Kasumi-1 (cell line): ENCODE measurements around the gene PFKFB3.
"Not testable (repeated sequence)": the region's sequence is repeated elsewhere in the genome, so short reads cannot be mapped to it uniquely, and the experiment has no call there.

Source experiments
- DNase-seq, 2 experiments: peaks; one replicate each; lab custom pipeline; 2025; lab: John Stamatoyannopoulos, UW

PFKFB3 gene

GRCh38 chr10:6236349-6237198 lies 33.8 kb downstream of the PFKFB3 start:
- no peak for DNase-seq

- no peak for DNase-seq
These were observed 34.4 kb downstream of the PFKFB3 start for GRCh38 chr10:6237199-6237530.

GRCh38 chr10:6238587-6239212 lies 36.0 kb downstream of the PFKFB3 start:
- not testable (repeated sequence) for DNase-seq

- peak; percentile 98 to 99 for DNase-seq
These were observed 36.7 kb downstream of the PFKFB3 start for GRCh38 chr10:6239213-6239991.

GRCh38 chr10:6240254-6240653 lies 37.5 kb downstream of the PFKFB3 start:
- no peak for DNase-seq

GRCh38 chr10:6242089-6242488 lies 39.4 kb downstream of the PFKFB3 start:
- DNase-seq = no peak

GRCh38 chr10:6244510-6244909 lies 41.8 kb downstream of the PFKFB3 start:
- DNase-seq = no peak

GRCh38 chr10:6247041-6247712 lies 44.4 kb downstream of the PFKFB3 start:
- no peak for DNase-seq

- DNase-seq = not testable (repeated sequence)
These were observed 46.2 kb downstream of the PFKFB3 start for GRCh38 chr10:6248908-6249307.

GRCh38 chr10:6249698-6250097 lies 47.0 kb downstream of the PFKFB3 start:
- DNase-seq = no peak

- DNase-seq = no peak
These were observed 48.0 kb downstream of the PFKFB3 start for GRCh38 chr10:6250745-6251144.

- DNase-seq = no peak
These were observed 51.5 kb downstream of the PFKFB3 start for GRCh38 chr10:6254201-6254600.

GRCh38 chr10:6255548-6256061 lies 52.9 kb downstream of the PFKFB3 start:
- DNase-seq = no peak

GRCh38 chr10:6256439-6256838 lies 53.7 kb downstream of the PFKFB3 start:
- DNase-seq = no peak

- DNase-seq = no peak
These were observed 56.4 kb downstream of the PFKFB3 start for GRCh38 chr10:6259153-6259552.

- no peak for DNase-seq
These were observed 58.1 kb downstream of the PFKFB3 start for GRCh38 chr10:6260843-6261242.

- DNase-seq = no peak
These were observed 65.2 kb downstream of the PFKFB3 start for GRCh38 chr10:6267941-6268340.

- DNase-seq = no peak
These were observed 66.7 kb downstream of the PFKFB3 start for GRCh38 chr10:6269432-6269831.

- peak; percentile 52 to 59 for DNase-seq
These were observed 67.5 kb downstream of the PFKFB3 start for GRCh38 chr10:6269953-6270867.

GRCh38 chr10:6270951-6271350 lies 68.2 kb downstream of the PFKFB3 start:
- no peak for DNase-seq

- DNase-seq = no peak
These were observed 68.9 kb downstream of the PFKFB3 start for GRCh38 chr10:6271663-6272062.
